Adrenal gland (tissue), 12 donors: ENCODE results near the gene GNG2. TPM values are rescaled to one million over a fixed set of nuclear protein-coding genes. Genes with fewer than 3 reads are reported as not detected.
A peak's percentile ranks its signal among the peaks of the same experiment; 100 is the strongest.

ENCODE experiments used
- DNase-seq, 7 donors: peaks; one replicate each; pipeline ENCODE4 v3.0.0-alpha.2; 2019 to 2020
- H3K27ac ChIP-seq, 5 donors: fragments of 200-600 bp; sonication (generic) in 4 of 5; 1 replicate in 3 of 5; 2 replicates in 2 of 5; pipeline versions ENCODE4 v1.5.1 to v1.8.0; 2016 to 2020; ENCODE audit warnings: mild to moderate bottlenecking in 1 of 5
- H3K27me3 ChIP-seq: fragments of 200-600 bp; 2 replicates; pipeline ENCODE4 v1.8.0; 2021
- H3K36me3 ChIP-seq, 2 donors: fragments of 200-600 bp; replicated peaks in 1 of 2; 1 replicate in 1 of 2; 2 replicates in 1 of 2; pipeline versions ENCODE4 v1.5.1 to v1.8.0; 2018 to 2022
- H3K4me1 ChIP-seq, 2 donors: fragments of 200-600 bp; replicated peaks in 1 of 2; 1 replicate in 1 of 2; 2 replicates in 1 of 2; pipeline versions ENCODE4 v1.5.1 to v1.8.0; 2018 to 2021
- H3K4me3 ChIP-seq, 4 donors: fragments of 200-600 bp; sonication (generic) in 3 of 4; one replicate each; pipeline ENCODE4 v1.5.1; 2016 to 2018
- H3K9me3 ChIP-seq, 3 donors: fragments of 200-600 bp; sonication (generic) in 1 of 3; replicated peaks in 1 of 3; 1 replicate in 2 of 3; 2 replicates in 1 of 3; pipeline versions ENCODE4 v1.5.1 to v1.8.0; 2016 to 2021
- CTCF ChIP-seq, 6 experiments: fragments of 450-650 bp in 4 of 6; fragments of 200-600 bp in 2 of 6; sonication (generic) in 1 of 6; IDR thresholded peaks; 1 replicate in 5 of 6; 2 replicates in 1 of 6; pipeline versions ENCODE4 v1.5.1 to v1.8.0; 2016 to 2021; ENCODE audit warnings: antibody characterized with exemption in 6 of 6, mild to moderate bottlenecking in 2 of 6, moderate library complexity in 1 of 6
- POLR2A ChIP-seq, 2 donors: fragments of 450-650 bp; IDR thresholded peaks; one replicate each; pipeline ENCODE4 v1.6.1; 2017; ENCODE audit warnings: antibody characterized with exemption in 2 of 2, mild to moderate bottlenecking in 2 of 2, moderate library complexity in 1 of 2
- WGBS, 4 donors: extraction: QIAGEN DNeasy Blood & Tissue Kit in 2 of 4; methylation state at CpG; one replicate each; pipeline versions ENCODE4 v1.1.5 to v1.1.7; 2013 to 2017; 5-methylcytosine and 5-hydroxymethylcytosine counted together
- intact Hi-C, 2 donors: fragments of 100-400 bp; cut with DNase I; formaldehyde crosslinking; loops; one replicate each; pipeline versions ENCODE4 v1.14.1 to v1.15.0; 2022 to 2023
- polyA plus RNA-seq, 3 donors: library from polyadenylated mRNA; stranded (reverse); fragments of 200-250 nt in 2 of 3; fragments of 350-450 nt in 1 of 3; fragmentation: Illumina TruSeq in 1 of 3; extraction: RNeasy Lipid Tissue Mini Kit (QIAGEN cat#74804) in 1 of 3; gene quantifications; one replicate each; pipeline ENCODE4 v1.2.3, GENCODE V29; 2013 to 2014
- total RNA-seq, 9 donors: library from RNA; depleted of rRNA in 4 of 9; stranded (reverse); fragments of >200 nt in 4 of 9; fragments of 120-200 nt in 1 of 9; fragmentation: NEBNext Ultra II Directional in 1 of 9; extraction: Animal tissue kit (Norgen Biotek cat#: 25700) in 1 of 9; gene quantifications; one replicate each; pipeline versions ENCODE4 v1.1.0 to v1.2.4, GENCODE V29; 2013 to 2023
- donor health status: healthy with polysubstance abuse.
- donor health status: Bipolar disorder and iron deficiency.
- donor health status: DM: yes; HTN: yes; CAD: no.
- donor health status: DM: no; HTN: no; CAD: no.
- donor health status: DM: no; HTN: no; CAD: no.
- donor health status: DM: yes; HTN: yes; CAD: no.

The GNG2 gene
- total and polyA plus RNA-seq, 12 donors = 6.7 to 61.4 (median 20.7) TPM

- peak; percentile 43 to 89 (median 52) for DNase-seq
- no peaks in the 10 kb centered on the region for H3K4me1 ChIP-seq
- TF ChIP-seq CTCF (IDR thresholded peaks at IDR 0.05) (no peak), POLR2A (IDR thresholded peaks at IDR 0.05) (no peak)
- H3K36me3 ChIP-seq = no peaks in the 10 kb centered on the region
- H3K9me3 ChIP-seq = no peaks in the 10 kb centered on the region
- intact Hi-C loops = no loop called here
- no peak overlapping the region for H3K4me3 ChIP-seq
- H3K27ac ChIP-seq = peak overlapping the region in 4 of 5 donors; percentile 21 to 87 (median 73)
- 41 to 51% (median 49%) methylated on average over 16 of the region's 16 CpGs for WGBS, 4 donors
- no peaks in the 10 kb centered on the region for H3K27me3 ChIP-seq
Observed at GRCh38 chr14:51846631-51847488, 13.6 kb upstream of the GNG2 start.

GRCh38 chr14:51847489-51847796, 13.0 kb upstream of the GNG2 start:
- Histone ChIP-seq H3K4me3 (no peak overlapping the region), H3K27me3 (no peaks in the 10 kb centered on the region), H3K36me3 (no peaks in the 10 kb centered on the region), H3K27ac (peak overlapping the region in 3 of 5 donors; percentile 21 to 87 (median 72)), H3K9me3 (no peaks in the 10 kb centered on the region), H3K4me1 (no peaks in the 10 kb centered on the region)
- intact Hi-C loops = no loop called here
- DNase-seq = no peak
- 62 to 78% (median 69%) methylated on average over 4 of the region's 4 CpGs for WGBS, 4 donors
- TF ChIP-seq POLR2A (IDR thresholded peaks at IDR 0.05) = no peak
- no peak for TF ChIP-seq CTCF (IDR thresholded peaks at IDR 0.05)

- Histone ChIP-seq H3K4me3 (no peak overlapping the region), H3K27ac (peak overlapping the region in 1 of 5 donors; percentile 72), H3K4me1 (no peaks in the 10 kb centered on the region), H3K9me3 (no peaks in the 10 kb centered on the region), H3K27me3 (no peaks in the 10 kb centered on the region), H3K36me3 (no peaks in the 10 kb centered on the region)
- intact Hi-C loops = no loop called here
- TF ChIP-seq CTCF (IDR thresholded peaks at IDR 0.05) = no peak
- no peak for TF ChIP-seq POLR2A (IDR thresholded peaks at IDR 0.05)
- 81 to 90% (median 88%) methylated on average over 4 of the region's 4 CpGs for WGBS, 4 donors
- DNase-seq = no peak
Observed at GRCh38 chr14:51848120-51848519, 12.3 kb upstream of the GNG2 start.

- TF ChIP-seq CTCF (IDR thresholded peaks at IDR 0.05) = no peak
- no peak for TF ChIP-seq POLR2A (IDR thresholded peaks at IDR 0.05)
- no peak overlapping the region for H3K27ac ChIP-seq
- H3K4me3 ChIP-seq = no peak overlapping the region
- no peaks in the 10 kb centered on the region for H3K9me3 ChIP-seq
- DNase-seq = no peak
- no peaks in the 10 kb centered on the region for H3K27me3 ChIP-seq
- H3K4me1 ChIP-seq = no peaks in the 10 kb centered on the region
- intact Hi-C loops = no loop called here
- WGBS, 4 donors = 61 to 85% (median 84%) methylated on average over 2 of the region's 2 CpGs
- no peaks in the 10 kb centered on the region for H3K36me3 ChIP-seq
Observed at GRCh38 chr14:51849097-51849496, 11.3 kb upstream of the GNG2 start.
